Heart left ventricle (tissue), 13 donors: ENCODE results near the gene ZNF451.

Source experiments
- POLR2A ChIP-seq, 2 donors: fragments of 450-650 bp; IDR thresholded peaks; one replicate each; pipeline ENCODE4 v1.6.1; 2017; ENCODE audit warnings: antibody characterized with exemption in 2 of 2, mild to moderate bottlenecking in 2 of 2, moderate library complexity in 2 of 2
- TF ChIP-seq, protein P1 (sequence below), 12 donors: fragments of 200-600 bp; sonication (generic) in 4 of 12; IDR thresholded peaks; one replicate each; pipeline versions ENCODE4 v1.5.0 to v1.8.0; 2018 to 2022; ENCODE audit warnings: antibody characterized with exemption in 12 of 12, mild to moderate bottlenecking in 5 of 12
- donor health status: ischemic (EF 13 %, LVEDD 7.1; RV severe dilation, severe dysfunction).
- donor health status: DM: no; HTN: yes; CAD: no.
- donor health status: DM: no; HTN: no; CAD: no.
- donor health status: ischemic (EF 25% LVEDD 6.9; RV normal size, moderate dysfunction).
- donor health status: ischemic (EF 25% LVEDD 5.7; RV mildly dilated, moderate dysfunction).
- donor health status: ischemic (EF 35%, LVEDD 5.7; RV mildly dilated, moderate dysfunction).
- donor health status: nonischemic (EF 11% LVEDD 7.7; RV severe dilation, severe dysfunction).
- donor health status: DM: yes; HTN: yes; CAD: no.
- donor health status: PGD.
- donor health status: ischemic (EF 29% LVEDD 5.4; RV normal size, mild dysfunction).
- donor health status: nonischemic (EF 23%, LVEDD 6.1; RV moderate dilation, normal function).

DNA sequence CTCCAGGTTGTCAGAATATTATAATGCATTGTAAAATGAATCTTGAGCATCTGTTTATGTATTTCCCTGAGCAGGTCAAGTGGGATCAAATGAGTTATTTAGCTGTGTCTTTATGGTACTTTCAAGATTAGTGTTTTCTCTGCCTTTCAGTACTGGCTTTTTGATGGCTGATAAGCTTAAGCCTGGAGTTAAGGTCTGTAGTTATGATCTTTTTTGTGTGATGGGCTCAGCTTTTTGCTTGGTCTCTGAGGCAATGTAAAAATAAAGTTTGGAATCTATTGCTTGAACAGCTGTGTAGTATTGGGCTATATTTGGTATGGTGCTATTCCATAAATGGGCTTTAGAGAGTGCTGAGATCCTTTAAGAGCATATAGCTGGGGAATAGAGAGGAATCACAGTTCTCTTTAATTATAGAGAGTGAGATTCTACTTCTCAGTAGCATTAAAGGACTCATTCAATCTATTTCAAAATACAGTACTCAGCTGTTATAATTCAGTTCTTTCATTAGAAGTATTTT lies 40.7 kb downstream of the ZNF451 start:
- TF ChIP-seq, protein P1, sequence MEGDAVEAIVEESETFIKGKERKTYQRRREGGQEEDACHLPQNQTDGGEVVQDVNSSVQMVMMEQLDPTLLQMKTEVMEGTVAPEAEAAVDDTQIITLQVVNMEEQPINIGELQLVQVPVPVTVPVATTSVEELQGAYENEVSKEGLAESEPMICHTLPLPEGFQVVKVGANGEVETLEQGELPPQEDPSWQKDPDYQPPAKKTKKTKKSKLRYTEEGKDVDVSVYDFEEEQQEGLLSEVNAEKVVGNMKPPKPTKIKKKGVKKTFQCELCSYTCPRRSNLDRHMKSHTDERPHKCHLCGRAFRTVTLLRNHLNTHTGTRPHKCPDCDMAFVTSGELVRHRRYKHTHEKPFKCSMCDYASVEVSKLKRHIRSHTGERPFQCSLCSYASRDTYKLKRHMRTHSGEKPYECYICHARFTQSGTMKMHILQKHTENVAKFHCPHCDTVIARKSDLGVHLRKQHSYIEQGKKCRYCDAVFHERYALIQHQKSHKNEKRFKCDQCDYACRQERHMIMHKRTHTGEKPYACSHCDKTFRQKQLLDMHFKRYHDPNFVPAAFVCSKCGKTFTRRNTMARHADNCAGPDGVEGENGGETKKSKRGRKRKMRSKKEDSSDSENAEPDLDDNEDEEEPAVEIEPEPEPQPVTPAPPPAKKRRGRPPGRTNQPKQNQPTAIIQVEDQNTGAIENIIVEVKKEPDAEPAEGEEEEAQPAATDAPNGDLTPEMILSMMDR (IDR thresholded peaks at IDR 0.05): peak in 2 of 12 donors; percentile 7 to 12
- no peak for TF ChIP-seq POLR2A (IDR thresholded peaks at IDR 0.05)
